ENCODE data around the gene EPO.
"Not testable (repeated sequence)": the region's sequence is repeated elsewhere in the genome, so short reads cannot be mapped to it uniquely, and the experiment has no call there.

The EPO gene

DNA sequence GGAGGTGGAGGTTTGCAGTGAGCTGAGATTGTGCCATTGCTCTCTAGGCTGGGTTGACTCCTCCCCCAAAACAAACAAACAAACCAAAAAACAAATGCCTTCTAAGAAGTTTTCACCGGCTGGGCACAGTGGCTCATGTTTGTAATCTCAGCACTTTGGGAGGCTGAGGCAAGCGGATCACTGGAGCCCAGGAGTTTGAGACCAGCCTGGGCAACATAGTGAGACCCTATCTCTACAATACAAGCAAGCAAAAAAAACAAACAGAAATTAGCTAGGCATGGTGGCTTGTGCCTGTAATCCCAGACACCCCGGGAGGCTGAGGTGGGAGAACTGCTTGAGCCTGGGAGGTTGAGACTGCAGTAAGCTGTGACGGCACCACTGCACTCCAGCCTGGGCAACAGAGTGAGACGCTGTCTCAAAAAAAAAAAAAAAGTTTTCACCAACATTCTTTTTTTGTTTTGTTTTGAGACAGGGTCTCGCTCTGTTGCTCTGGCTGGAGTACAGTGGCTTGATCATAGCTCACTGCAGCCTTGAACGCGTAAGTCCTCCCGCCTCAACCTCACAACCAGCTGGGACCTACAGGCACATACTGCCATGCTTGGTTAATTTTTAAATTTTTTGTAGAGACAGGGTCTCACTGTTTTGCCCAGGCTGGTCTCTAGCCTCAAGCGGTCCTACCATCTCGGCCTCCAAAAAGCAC lies 11.8 kb downstream of the EPO start:
- DNase-seq (ENCODE audit: extremely low read depth in 1 of 2, low read depth in 1 of 2) = no peak

DNA sequence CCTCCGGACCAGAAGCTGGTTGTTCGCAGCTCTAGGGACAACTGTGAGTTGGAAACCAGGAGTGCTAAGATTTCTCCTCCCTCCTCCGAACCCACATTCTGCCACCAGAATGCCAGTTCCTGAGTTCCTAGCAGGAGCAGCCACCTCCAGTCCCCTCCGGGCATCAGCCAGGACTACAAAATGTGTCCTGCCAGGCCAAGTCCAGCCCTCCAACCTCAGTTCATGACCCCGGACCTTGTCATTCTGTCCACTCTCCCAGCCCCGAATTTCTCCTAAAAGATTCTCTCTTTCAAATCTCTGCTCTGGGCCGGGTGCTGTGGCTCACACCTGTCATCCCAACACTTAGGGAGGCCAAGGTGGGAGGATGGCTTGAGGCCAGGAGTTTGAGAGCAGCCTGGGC lies 15.5 kb downstream of the EPO start:
- no peak for DNase-seq (ENCODE audit: extremely low read depth in 1 of 2, low read depth in 1 of 2)

GRCh38 chr7:100736671-100737070 lies 16.4 kb downstream of the EPO start:
- no peak for DNase-seq (ENCODE audit: extremely low read depth in 1 of 2, low read depth in 1 of 2)

DNA sequence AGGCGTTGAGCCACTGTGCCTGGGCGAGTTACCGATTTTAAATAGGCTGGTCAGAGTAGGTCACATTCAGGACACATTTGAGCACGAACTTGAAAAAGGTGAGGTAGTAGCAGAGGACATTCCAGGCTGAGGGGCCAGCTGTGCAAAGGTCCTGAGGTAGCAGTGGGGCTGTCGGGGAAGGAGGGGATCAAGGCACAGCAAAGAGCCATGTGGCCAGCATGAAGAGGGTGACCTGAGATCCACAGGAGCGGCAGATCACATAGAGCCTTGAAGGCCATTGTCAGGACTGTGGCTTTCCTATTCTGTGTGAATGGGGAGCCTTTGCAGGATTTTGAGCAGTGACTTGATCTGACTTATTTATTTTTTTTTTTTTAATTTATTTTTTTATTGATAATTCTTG lies 19.7 kb downstream of the EPO start:
- DNase-seq (ENCODE audit: extremely low read depth in 1 of 2, low read depth in 1 of 2) = no peak

DNA sequence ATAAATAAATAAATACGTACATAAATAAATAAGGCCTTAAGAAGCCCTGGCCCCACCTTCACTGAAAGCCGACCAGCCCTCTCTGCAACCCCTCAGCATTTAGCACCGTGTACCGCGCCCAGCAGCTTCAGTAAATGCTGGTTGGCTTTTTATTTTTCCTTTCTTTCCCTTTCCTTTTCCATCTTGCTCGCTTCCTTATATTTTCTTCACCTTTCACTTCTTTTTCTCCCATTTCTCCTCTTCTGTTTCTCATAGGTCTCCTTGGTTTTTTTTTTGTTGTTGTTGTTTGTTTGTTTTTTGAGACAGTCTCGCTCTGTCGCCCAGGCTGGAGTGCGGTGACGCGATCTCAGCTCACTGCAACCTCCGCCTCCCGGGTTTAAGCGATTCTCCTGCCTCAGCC lies 24.3 kb downstream of the EPO start:
- no peak for DNase-seq (ENCODE audit: extremely low read depth in 1 of 2, low read depth in 1 of 2)

DNA sequence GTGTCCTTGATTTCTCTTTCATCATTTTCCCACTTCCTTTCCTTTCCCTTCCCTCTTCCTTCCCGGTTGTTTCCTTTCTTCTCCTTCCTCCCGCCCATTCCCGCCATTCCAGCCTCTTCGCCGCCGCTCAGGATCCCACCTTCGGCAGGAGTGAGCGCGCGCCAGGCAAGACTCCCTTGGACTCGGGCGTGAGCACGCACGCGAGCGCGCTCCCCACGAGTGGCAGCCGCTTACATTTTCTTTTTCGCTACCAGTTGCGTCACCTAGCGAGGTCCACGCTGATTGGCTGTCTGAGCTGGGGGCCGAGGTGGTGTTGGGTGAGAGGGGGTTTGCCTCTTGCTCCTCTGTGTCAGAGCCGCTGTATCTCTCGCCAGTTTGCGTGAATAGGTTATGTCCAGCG lies 24.9 kb downstream of the EPO start:
- DNase-seq (ENCODE audit: extremely low read depth in 1 of 2, low read depth in 1 of 2) = no peak

DNA sequence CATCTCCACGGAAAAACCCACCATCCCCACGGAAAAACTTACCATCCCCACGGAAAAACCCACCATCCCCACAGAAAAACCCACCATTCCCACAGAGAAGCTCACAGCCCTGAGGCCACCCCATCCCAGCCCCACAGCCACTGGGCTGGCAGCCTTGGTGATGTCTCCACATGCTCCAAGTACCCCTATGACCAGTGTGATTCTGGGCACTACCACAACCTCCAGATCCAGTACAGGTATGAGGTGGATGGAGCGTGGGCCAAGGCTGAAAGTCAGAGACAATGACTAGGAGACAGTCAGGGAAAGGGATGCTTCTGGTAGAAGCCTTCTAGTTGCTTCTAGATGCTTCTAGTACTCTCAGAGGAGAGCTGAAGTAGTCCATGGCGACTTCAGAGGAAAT lies 32.7 kb downstream of the EPO start:
- no peak for DNase-seq (ENCODE audit: extremely low read depth in 1 of 2, low read depth in 1 of 2)

- no peak for DNase-seq (ENCODE audit: extremely low read depth in 1 of 2, low read depth in 1 of 2)
Observed at GRCh38 chr7:100753750-100754149, 33.5 kb downstream of the EPO start.

DNA sequence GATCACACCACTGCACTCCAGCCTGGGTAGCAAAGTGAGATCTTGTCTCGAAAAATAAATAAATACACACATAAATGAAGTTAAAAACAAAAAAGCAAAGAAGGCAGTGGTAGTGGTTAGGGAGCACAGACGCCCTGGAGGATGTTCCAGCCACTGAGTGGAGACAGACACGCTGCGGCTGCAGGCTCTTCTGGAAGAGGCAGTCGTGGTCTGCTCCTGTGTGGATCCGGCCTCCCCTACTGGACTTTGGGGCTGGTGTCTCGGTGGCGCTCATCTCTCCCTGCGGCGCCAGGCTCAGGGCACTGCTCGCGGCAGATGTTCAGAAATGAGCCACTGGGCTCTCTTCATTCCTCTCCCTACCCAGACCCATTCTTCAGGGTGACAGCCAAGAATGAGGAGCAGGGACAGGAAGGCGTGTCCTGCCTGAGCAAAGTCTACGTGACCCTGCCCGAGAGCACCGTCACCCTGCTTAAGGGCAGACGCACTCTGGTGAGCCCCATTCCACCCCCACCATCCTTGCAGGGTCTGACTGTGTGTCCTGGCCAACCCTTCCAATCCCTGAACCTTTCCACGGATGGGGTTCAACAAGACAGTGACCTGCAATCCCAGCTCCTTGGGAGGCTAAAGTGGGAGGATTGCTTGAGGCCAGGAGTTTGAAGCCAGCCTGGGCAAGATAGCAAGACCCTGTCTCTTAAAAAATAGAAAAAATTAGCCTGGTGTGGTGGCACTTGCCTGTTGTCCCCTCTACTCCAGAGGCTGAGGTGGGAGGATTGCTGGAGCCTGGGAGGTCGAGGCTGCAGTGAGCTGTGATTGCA lies 39.3 kb downstream of the EPO start:
- no peak for DNase-seq (ENCODE audit: extremely low read depth in 1 of 2, low read depth in 1 of 2)

GRCh38 chr7:100762841-100763240 lies 42.6 kb downstream of the EPO start:
- not testable (repeated sequence) for DNase-seq (ENCODE audit: extremely low read depth in 1 of 2, low read depth in 1 of 2)

- no peak for DNase-seq (ENCODE audit: extremely low read depth in 1 of 2, low read depth in 1 of 2)
Observed at GRCh38 chr7:100763556-100764140, 43.4 kb downstream of the EPO start.

GRCh38 chr7:100764841-100765240 lies 44.6 kb downstream of the EPO start:
- no peak for DNase-seq (ENCODE audit: extremely low read depth in 1 of 2, low read depth in 1 of 2)

DNA sequence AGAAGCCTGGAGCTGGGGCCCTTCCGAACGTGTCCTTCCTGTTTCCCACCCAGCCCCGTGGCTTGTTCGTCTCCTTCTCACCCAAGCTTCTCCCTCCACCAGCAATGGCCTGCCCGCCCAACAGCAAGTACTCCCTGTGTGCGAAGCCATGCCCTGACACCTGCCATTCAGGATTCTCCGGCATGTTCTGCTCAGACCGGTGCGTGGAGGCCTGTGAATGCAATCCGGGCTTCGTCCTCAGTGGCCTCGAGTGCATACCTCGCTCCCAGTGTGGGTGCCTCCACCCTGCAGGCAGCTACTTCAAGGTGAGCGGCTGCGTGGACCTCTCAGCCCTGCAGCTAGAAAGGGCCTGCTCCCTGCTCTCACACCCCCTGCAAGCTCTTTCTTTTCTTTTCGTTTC lies 45.0 kb downstream of the EPO start:
- DNase-seq (ENCODE audit: extremely low read depth in 1 of 2, low read depth in 1 of 2) = no peak

DNA sequence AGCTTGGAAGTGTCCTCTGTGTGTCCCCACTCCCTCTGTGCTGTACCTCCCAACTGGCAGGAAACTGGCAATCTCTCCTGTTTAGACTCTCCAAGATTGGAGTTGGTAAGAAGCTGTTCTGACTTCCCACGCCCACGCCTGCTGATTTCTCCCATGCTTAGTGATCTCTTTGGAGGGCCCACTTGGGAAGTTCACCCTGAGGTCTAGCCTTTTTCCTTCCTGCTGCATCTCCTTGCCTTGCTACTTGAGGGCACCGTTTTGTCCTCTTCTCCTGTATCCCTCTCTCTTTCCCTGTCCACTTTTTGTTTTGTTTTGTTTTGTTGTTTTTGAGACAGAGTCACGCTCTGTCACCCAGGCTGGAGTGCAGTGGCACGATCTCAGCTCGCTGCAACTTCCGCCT lies 48.5 kb downstream of the EPO start:
- DNase-seq (ENCODE audit: extremely low read depth in 1 of 2, low read depth in 1 of 2) = no peak
